Fibroblast of pulmonary artery (primary cell): ENCODE data around the gene DGKB.
"Not testable (repeated sequence)": the region's sequence is repeated elsewhere in the genome, so short reads cannot be mapped to it uniquely, and the experiment has no call there.

Experiments used
- DNase-seq: peaks from one replicate; pipeline ENCODE4 v3.0.0-alpha.2; 2010; ENCODE audit warnings: low read depth
- H3K4me3 ChIP-seq: replicated peaks from 2 replicates; pipeline ENCODE4 v1.5.1; 2011; ENCODE audit warnings: low read depth, mild to moderate bottlenecking, control low read depth, low read length, moderate library complexity
- TF ChIP-seq, protein P1 (sequence below): IDR thresholded peaks from 2 replicates; pipeline ENCODE4 v1.5.1; 2011; ENCODE audit warnings: mild to moderate bottlenecking, control low read depth, low read length, inconsistent platforms; ENCODE audit errors: missing control alignments

Gene DGKB

GRCh38 chr7:14286036-14286435 lies 616.5 kb downstream of the DGKB start:
- DNase-seq: no peak
- no peak overlapping the region for H3K4me3 ChIP-seq

GRCh38 chr7:14279065-14279871 lies 623.3 kb downstream of the DGKB start:
- H3K4me3 ChIP-seq: not testable (repeated sequence)

More at GRCh38 chr7:14286036-14286435, 616.5 kb downstream of the DGKB start:
- TF ChIP-seq, protein P1, sequence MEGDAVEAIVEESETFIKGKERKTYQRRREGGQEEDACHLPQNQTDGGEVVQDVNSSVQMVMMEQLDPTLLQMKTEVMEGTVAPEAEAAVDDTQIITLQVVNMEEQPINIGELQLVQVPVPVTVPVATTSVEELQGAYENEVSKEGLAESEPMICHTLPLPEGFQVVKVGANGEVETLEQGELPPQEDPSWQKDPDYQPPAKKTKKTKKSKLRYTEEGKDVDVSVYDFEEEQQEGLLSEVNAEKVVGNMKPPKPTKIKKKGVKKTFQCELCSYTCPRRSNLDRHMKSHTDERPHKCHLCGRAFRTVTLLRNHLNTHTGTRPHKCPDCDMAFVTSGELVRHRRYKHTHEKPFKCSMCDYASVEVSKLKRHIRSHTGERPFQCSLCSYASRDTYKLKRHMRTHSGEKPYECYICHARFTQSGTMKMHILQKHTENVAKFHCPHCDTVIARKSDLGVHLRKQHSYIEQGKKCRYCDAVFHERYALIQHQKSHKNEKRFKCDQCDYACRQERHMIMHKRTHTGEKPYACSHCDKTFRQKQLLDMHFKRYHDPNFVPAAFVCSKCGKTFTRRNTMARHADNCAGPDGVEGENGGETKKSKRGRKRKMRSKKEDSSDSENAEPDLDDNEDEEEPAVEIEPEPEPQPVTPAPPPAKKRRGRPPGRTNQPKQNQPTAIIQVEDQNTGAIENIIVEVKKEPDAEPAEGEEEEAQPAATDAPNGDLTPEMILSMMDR: no peak

DNA sequence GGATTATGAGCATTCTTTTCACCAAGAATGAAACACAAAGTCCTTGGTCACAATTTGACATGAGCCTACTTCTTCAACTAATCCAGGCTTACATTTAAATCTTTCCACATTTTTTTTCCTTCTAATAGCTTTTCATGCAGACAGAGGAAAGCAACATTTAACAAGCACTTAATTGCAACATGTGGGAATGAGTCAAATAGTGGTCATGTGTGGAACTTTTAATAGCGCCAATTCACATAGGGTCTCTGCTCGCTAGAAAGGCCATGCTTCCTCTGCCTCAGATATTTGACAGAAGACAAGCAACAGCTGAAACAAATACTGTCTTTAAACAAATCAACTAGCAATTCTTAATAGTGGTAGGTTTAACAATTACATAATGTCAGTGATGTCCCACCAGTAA lies 627.2 kb downstream of the DGKB start:
- no peak overlapping the region for H3K4me3 ChIP-seq
- TF ChIP-seq, protein P1: no peak
- no peak for DNase-seq

More at GRCh38 chr7:14279065-14279871, 623.3 kb downstream of the DGKB start:
- DNase-seq: not testable (repeated sequence)

GRCh38 chr7:14271441-14271840 lies 631.1 kb downstream of the DGKB start:
- TF ChIP-seq, protein P1: no peak
- no peak for DNase-seq
- H3K4me3 ChIP-seq: no peak overlapping the region

GRCh38 chr7:14270099-14270498 lies 632.5 kb downstream of the DGKB start:
- TF ChIP-seq, protein P1: no peak
- DNase-seq: no peak
- H3K4me3 ChIP-seq: no peak overlapping the region

DNA sequence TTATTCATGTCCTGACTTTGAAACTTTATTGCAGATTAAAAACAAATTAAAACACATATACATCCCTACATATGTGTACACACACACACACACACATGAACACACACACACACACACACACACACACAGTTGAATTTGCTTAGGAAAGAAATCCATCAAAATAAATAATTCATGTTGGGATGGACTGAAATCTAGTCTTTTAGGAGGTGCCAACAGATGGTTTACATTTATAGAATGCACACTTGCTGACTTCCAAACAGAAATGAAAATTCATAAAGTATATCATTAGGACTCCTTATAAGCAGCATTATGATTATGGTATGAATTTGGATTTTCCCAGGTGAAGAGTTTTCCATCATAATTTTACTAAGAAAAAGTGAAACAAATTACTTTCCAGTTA lies 642.5 kb downstream of the DGKB start:
- no peak overlapping the region for H3K4me3 ChIP-seq
- TF ChIP-seq, protein P1: no peak
- DNase-seq: no peak

GRCh38 chr7:14258861-14259260 lies 643.7 kb downstream of the DGKB start:
- no peak overlapping the region for H3K4me3 ChIP-seq
- TF ChIP-seq, protein P1: no peak
- DNase-seq: no peak
